K562 (cell line): ENCODE data around the gene CCDC136. TPM values are rescaled to one million over a fixed set of nuclear protein-coding genes. Genes with fewer than 3 reads are reported as not detected.

Source experiments
- ADNP ChIP-seq: fragments of 200-800 bp; sonication (Bioruptor generic); IDR thresholded peaks from 2 replicates; pipeline ENCODE4 v1.6.1; 2016; ENCODE audit warnings: missing genetic modification characterization, missing compliant biosample characterization
- BRD9 ChIP-seq: fragments of 450-650 bp; IDR thresholded peaks from 2 replicates; pipeline ENCODE4 v1.6.1; 2018; ENCODE audit warnings: low read depth; ENCODE audit not compliant: partially characterized antibody
- C11orf30 ChIP-seq: fragments of 450-650 bp; IDR thresholded peaks from 2 replicates; pipeline ENCODE4 v1.6.1; 2016; ENCODE audit warnings: low read depth, mild to moderate bottlenecking
- E2F3 ChIP-seq: fragments of 250-450 bp; sonication (Bioruptor Pico); IDR thresholded peaks from 2 replicates; pipeline ENCODE4 v1.4.0; 2020; ENCODE audit warnings: mild to moderate bottlenecking
- EGR1 ChIP-seq: fragments of 450-650 bp; conservative IDR thresholded peaks from 2 replicates; pipeline ENCODE4 v1.6.1; 2017; ENCODE audit warnings: mild to moderate bottlenecking
- EHMT2 ChIP-seq: fragments of 450-650 bp; IDR thresholded peaks from 2 replicates; pipeline ENCODE4 v1.6.1; 2018; ENCODE audit warnings: antibody characterized with exemption
- ETV1 ChIP-seq: fragments of 450-650 bp; conservative IDR thresholded peaks from 2 replicates; pipeline ENCODE4 v1.6.1; 2016; ENCODE audit warnings: missing genetic modification characterization, control low read depth, low read depth, missing compliant biosample characterization
- GTF2A2 ChIP-seq: IDR thresholded peaks from 2 replicates; pipeline ENCODE4 v1.6.1; 2016; ENCODE audit warnings: mild to moderate bottlenecking, missing genetic modification characterization, missing compliant biosample characterization
- HEY1 ChIP-seq: fragments of 250-450 bp; sonication (Bioruptor Pico); IDR thresholded peaks from 2 replicates; pipeline ENCODE4 v1.5.0; 2020; ENCODE audit warnings: mild to moderate bottlenecking, moderate library complexity, borderline replicate concordance
- NFIX ChIP-seq: fragments of 250-450 bp; sonication (Bioruptor Pico); IDR thresholded peaks from 2 replicates; pipeline ENCODE4 v1.4.0; 2020; ENCODE audit warnings: low read depth, mild to moderate bottlenecking, moderate library complexity
- PHF21A ChIP-seq: fragments of 450-650 bp; IDR thresholded peaks from 2 replicates; pipeline ENCODE4 v1.6.1; 2017; ENCODE audit warnings: low read depth, borderline replicate concordance
- PHF8 ChIP-seq: fragments of 200-600 bp; sonication (generic); IDR thresholded peaks from 2 replicates; pipeline ENCODE4 v1.6.1; 2012; ENCODE audit warnings: mixed run types, mild to moderate bottlenecking, inconsistent platforms, low read length, moderate library complexity, borderline replicate concordance
- PML ChIP-seq: IDR thresholded peaks from 2 replicates; pipeline ENCODE4 v1.6.1; 2012; ENCODE audit warnings: low read length, inconsistent platforms
- RAD51 ChIP-seq: fragments of 450-650 bp; IDR thresholded peaks from 2 replicates; pipeline ENCODE4 v1.7.1; 2016; ENCODE audit warnings: low read depth, mild to moderate bottlenecking, borderline replicate concordance
- RNF2 ChIP-seq: sonication (generic); IDR thresholded peaks from 2 replicates; pipeline ENCODE4 v1.6.1; 2016
- SMAD2 ChIP-seq: fragments of 150-350 bp; IDR thresholded peaks from 2 replicates; pipeline ENCODE4 v1.6.1; 2014; ENCODE audit warnings: low read depth, mild to moderate bottlenecking, low read length
- SP1 ChIP-seq: sonication (generic); formaldehyde crosslinking; IDR thresholded peaks from 2 replicates; pipeline ENCODE4 v1.8.1; 2022; ENCODE audit warnings: mild to moderate bottlenecking, missing genetic modification reagents
- SREBF2 ChIP-seq: sonication (generic); formaldehyde crosslinking; IDR thresholded peaks from 2 replicates; pipeline ENCODE4 v1.4.0; 2020; ENCODE audit warnings: mild to moderate bottlenecking, missing genetic modification reagents
- SRSF1 ChIP-seq: fragments of 200-400 bp; formaldehyde crosslinking; IDR thresholded peaks from 2 replicates; pipeline ENCODE4 v1.6.1; 2017; ENCODE audit warnings: mild to moderate bottlenecking, low read depth, low read length, moderate library complexity
- STAG1 ChIP-seq: sonication (generic); formaldehyde crosslinking; IDR thresholded peaks from 2 replicates; pipeline ENCODE4 v1.5.0; 2020; ENCODE audit warnings: missing genetic modification reagents, borderline replicate concordance
- TEAD4 ChIP-seq, 2 experiments: sonication (generic) in 1 of 2; formaldehyde crosslinking in 1 of 2; IDR thresholded peaks; 2 replicates each; pipeline versions ENCODE4 v1.6.1 to v1.8.0; 2012 to 2022; ENCODE audit warnings: borderline replicate concordance in 1 of 2, inconsistent platforms in 1 of 2, low read length in 1 of 2, mild to moderate bottlenecking in 1 of 2, missing genetic modification reagents in 1 of 2
- USF2 ChIP-seq: sonication (generic); formaldehyde crosslinking; IDR thresholded peaks from 2 replicates; pipeline ENCODE4 v1.5.0; 2020; ENCODE audit warnings: missing genetic modification reagents
- ZBTB17 ChIP-seq: fragments of 450-650 bp; formaldehyde crosslinking; IDR thresholded peaks from 2 replicates; pipeline ENCODE4 v1.4.0; 2020; ENCODE audit warnings: mild to moderate bottlenecking
- ZEB2 ChIP-seq: fragments of 450-650 bp; IDR thresholded peaks from 2 replicates; pipeline ENCODE4 v1.6.1; 2016
- ZNF175 ChIP-seq: fragments of 200-800 bp; sonication (Bioruptor generic); IDR thresholded peaks from 2 replicates; pipeline ENCODE4 v1.6.1; 2016; ENCODE audit warnings: low read depth, mild to moderate bottlenecking, missing genetic modification characterization, missing compliant biosample characterization
- polyA plus RNA-seq, 8 experiments: library from polyadenylated mRNA; depleted of rRNA in 4 of 8; stranded (reverse) in 5 of 8; unstranded in 3 of 8; fragments of >200 nt; fragmentation: Nextera tagmentation in 2 of 8; fragmentation: Illumina TruSeq in 1 of 8; extraction: Ambion mirVana in 2 of 8; extraction: Trizol in 1 of 8; gene quantifications; 2 replicates each; pipeline versions ENCODE4 v1.2.1 to v1.2.3, GENCODE V29; 2011 to 2014; ENCODE audit warnings: inconsistent platforms in 1 of 8, missing spikeins in 1 of 8
- total RNA-seq, 7 experiments: library from RNA; depleted of rRNA in 6 of 7; stranded (reverse); fragments of >200 nt in 6 of 7; fragmentation: Illumina TruSeq in 2 of 7; extraction: Trizol in 2 of 7; gene quantifications; 2 replicates each; pipeline versions ENCODE4 v1.2.1 to v1.2.3, GENCODE V29; 2011 to 2021; ENCODE audit warnings: low replicate concordance in 1 of 7
- TF ChIP-seq, protein P1 (sequence below): fragments of 250-450 bp; sonication (Bioruptor Pico); IDR thresholded peaks from 2 replicates; pipeline ENCODE4 v1.4.0; 2020
- TF ChIP-seq, protein P2 (sequence below): fragments of 450-650 bp; formaldehyde crosslinking; IDR thresholded peaks from 2 replicates; pipeline ENCODE4 v1.4.0; 2022; ENCODE audit warnings: missing genetic modification characterization

Gene CCDC136
- total and polyA plus RNA-seq, 9 of the 15 experiments (the other 6 are each of a cell fraction or from before 2014, with no cell fraction given): 2.4 to 40.8 (median 26.5) TPM

- TF ChIP-seq BRD9: no peak
- peak; percentile 67 for TF ChIP-seq ETV1 (tag)
- TF ChIP-seq SMAD2: no peak
- TF ChIP-seq RNF2: no peak
- no peak for TF ChIP-seq GTF2A2
- TF ChIP-seq C11orf30: no peak
- TF ChIP-seq EGR1: 0 out of 2 replicates have a peak, but pooled peaks have one; percentile 8
- TF ChIP-seq, protein P1, sequence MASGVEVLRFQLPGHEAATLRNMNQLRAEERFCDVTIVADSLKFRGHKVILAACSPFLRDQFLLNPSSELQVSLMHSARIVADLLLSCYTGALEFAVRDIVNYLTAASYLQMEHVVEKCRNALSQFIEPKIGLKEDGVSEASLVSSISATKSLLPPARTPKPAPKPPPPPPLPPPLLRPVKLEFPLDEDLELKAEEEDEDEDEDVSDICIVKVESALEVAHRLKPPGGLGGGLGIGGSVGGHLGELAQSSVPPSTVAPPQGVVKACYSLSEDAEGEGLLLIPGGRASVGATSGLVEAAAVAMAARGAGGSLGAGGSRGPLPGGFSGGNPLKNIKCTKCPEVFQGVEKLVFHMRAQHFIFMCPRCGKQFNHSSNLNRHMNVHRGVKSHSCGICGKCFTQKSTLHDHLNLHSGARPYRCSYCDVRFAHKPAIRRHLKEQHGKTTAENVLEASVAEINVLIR (CRISPR knock-in tag): no peak
- TF ChIP-seq RAD51: no peak
- TF ChIP-seq SREBF2 (CRISPR knock-in tag): no peak
- peak; percentile 77 for TF ChIP-seq E2F3
- no peak for TF ChIP-seq EHMT2
- peak; percentile 73 for TF ChIP-seq PHF8
- TF ChIP-seq STAG1 (CRISPR knock-in tag): no peak
- TF ChIP-seq ZBTB17 (CRISPR knock-in tag): 0 out of 2 replicates have a peak, but pooled peaks have one; percentile 17
- TF ChIP-seq SP1 (CRISPR knock-in tag): peak; percentile 67; the same call in 1 of the 2 replicates
- no peak for TF ChIP-seq ZNF175
- TF ChIP-seq SRSF1: no peak
- TF ChIP-seq ZEB2: 0 out of 2 replicates have a peak, but pooled peaks have one; percentile 24
- TF ChIP-seq HEY1 (CRISPR knock-in tag): no peak
- no peak for TF ChIP-seq USF2
- TF ChIP-seq, protein P2, sequence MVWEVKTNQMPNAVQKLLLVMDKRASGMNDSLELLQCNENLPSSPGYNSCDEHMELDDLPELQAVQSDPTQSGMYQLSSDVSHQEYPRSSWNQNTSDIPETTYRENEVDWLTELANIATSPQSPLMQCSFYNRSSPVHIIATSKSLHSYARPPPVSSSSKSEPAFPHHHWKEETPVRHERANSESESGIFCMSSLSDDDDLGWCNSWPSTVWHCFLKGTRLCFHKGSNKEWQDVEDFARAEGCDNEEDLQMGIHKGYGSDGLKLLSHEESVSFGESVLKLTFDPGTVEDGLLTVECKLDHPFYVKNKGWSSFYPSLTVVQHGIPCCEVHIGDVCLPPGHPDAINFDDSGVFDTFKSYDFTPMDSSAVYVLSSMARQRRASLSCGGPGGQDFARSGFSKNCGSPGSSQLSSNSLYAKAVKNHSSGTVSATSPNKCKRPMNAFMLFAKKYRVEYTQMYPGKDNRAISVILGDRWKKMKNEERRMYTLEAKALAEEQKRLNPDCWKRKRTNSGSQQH (CRISPR knock-in tag): peak; percentile 61; the same call in 1 of the 2 replicates
- TF ChIP-seq TEAD4 (IDR thresholded peaks at IDR 0.05; ENCODE audit: low read length): no peak
- TF ChIP-seq TEAD4 (CRISPR knock-in tag; IDR thresholded peaks at IDR 0.05; ENCODE audit: borderline replicate concordance): no peak
- no peak for TF ChIP-seq PHF21A
- peak; percentile 33; the same call in 1 of the 2 replicates for TF ChIP-seq PML
- TF ChIP-seq NFIX: no peak
- no peak for TF ChIP-seq ADNP (tag)
Measured at GRCh38 chr7:128791121-128791971, at the start of gene CCDC136 (continued).
